GM19099 (cell line): ENCODE data around the gene NAALADL2.

ENCODE experiments used
- POLR2A ChIP-seq: IDR thresholded peaks from 3 replicates; pipeline ENCODE4 v1.6.1; 2011; ENCODE audit warnings: low read depth; ENCODE audit not compliant: insufficient read length; ENCODE audit errors: extremely low read depth

The NAALADL2 gene

GRCh38 chr3:175288621-175289020 is 429.5 kb downstream of the NAALADL2 start:
- TF ChIP-seq POLR2A = no peak

GRCh38 chr3:175294793-175295192 is 435.7 kb downstream of the NAALADL2 start:
- TF ChIP-seq POLR2A = no peak

- no peak for TF ChIP-seq POLR2A
These were observed 436.4 kb downstream of the NAALADL2 start for GRCh38 chr3:175295248-175296130.

- no peak for TF ChIP-seq POLR2A
These were observed 438.1 kb downstream of the NAALADL2 start for GRCh38 chr3:175297216-175297615.

GRCh38 chr3:175301741-175302140 is 442.6 kb downstream of the NAALADL2 start:
- TF ChIP-seq POLR2A = no peak

- TF ChIP-seq POLR2A = no peak
These were observed 445.3 kb downstream of the NAALADL2 start for GRCh38 chr3:175304404-175304803.

- TF ChIP-seq POLR2A = no peak
These were observed 448.5 kb downstream of the NAALADL2 start for GRCh38 chr3:175307642-175308041.

- TF ChIP-seq POLR2A = no peak
These were observed 449.0 kb downstream of the NAALADL2 start for GRCh38 chr3:175308097-175308496.

- no peak for TF ChIP-seq POLR2A
These were observed 450.9 kb downstream of the NAALADL2 start for GRCh38 chr3:175310046-175310445.

GRCh38 chr3:175311404-175311803 is 452.3 kb downstream of the NAALADL2 start:
- TF ChIP-seq POLR2A = no peak

GRCh38 chr3:175311946-175312345 is 452.8 kb downstream of the NAALADL2 start:
- TF ChIP-seq POLR2A = no peak

GRCh38 chr3:175312791-175313190 is 453.7 kb downstream of the NAALADL2 start:
- no peak for TF ChIP-seq POLR2A

GRCh38 chr3:175316799-175317198 is 457.7 kb downstream of the NAALADL2 start:
- no peak for TF ChIP-seq POLR2A

- no peak for TF ChIP-seq POLR2A
These were observed 466.3 kb downstream of the NAALADL2 start for GRCh38 chr3:175325440-175325839.

GRCh38 chr3:175326041-175326440 is 466.9 kb downstream of the NAALADL2 start:
- no peak for TF ChIP-seq POLR2A

GRCh38 chr3:175329373-175329772 is 470.2 kb downstream of the NAALADL2 start:
- TF ChIP-seq POLR2A = no peak
